Fibroblast of lung (primary cell): ENCODE data around the gene WIPF1.

Experiments used
- CTCF ChIP-seq, 2 donors: IDR thresholded peaks in 1 of 2; conservative IDR thresholded peaks in 1 of 2; 1 replicate in 1 of 2; 2 replicates in 1 of 2; pipeline ENCODE4 v1.5.1; 2011 to 2012; ENCODE audit warnings: low read length in 2 of 2, control low read depth in 1 of 2, inconsistent platforms in 1 of 2, low read depth in 1 of 2, mild to moderate bottlenecking in 1 of 2
- EZH2 ChIP-seq: IDR thresholded peaks from 2 replicates; pipeline ENCODE4 v1.5.1; 2012; ENCODE audit warnings: low read length, control low read depth, mild to moderate bottlenecking; ENCODE audit errors: missing control alignments

DNA sequence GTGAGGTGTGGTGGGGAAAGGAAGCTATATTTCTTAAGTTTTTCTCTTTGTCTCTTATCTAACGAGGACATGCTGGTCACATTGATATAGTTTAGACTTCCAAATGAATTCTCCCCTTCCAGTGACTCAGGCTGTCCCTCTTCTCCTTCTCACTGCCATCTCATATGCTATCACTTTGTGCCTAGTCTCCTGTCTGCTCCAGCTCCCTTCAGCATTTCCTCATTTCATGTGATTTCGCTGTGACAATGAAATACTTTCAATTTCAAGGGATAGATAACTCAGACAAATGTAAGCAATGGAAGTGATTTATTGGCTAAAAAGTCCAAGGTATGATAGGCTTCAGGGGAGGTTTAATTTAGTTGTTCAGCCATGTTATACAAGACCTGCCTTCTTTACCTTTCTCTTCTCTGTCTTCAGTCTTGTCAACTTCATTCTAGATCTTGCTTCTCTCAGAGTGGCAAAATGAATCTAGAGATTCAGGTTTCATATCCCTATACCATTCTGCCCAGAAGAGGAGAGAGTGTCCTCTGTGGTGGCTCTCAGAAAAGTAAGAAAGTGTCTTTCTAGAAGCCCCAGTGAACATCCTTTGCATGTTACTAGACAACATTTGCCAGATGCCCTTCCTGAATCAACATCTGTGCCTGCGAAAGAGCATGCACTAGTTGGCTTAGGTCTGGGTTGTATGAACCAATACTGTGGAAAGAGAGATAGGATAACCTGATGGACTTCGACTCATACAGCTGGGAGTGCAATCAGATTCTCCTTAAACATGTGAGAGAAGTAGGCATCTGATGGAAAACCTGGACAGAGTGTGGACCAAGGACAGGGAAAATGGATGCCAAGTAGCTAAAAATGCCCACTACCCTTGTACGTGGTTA lies 80.9 kb downstream of the WIPF1 start:
- TF ChIP-seq CTCF (conservative IDR thresholded peaks at IDR 0.05 in 1 of 2, IDR thresholded peaks at IDR 0.05 in 1 of 2; ENCODE audit: low read depth in 1 of 2, low read length in 2 of 2) (no peak), EZH2 (no peak)
